HTERT RPE-1 (cell line): ENCODE measurements around the gene SERPIND1.
"Not testable (repeated sequence)": the region's sequence is repeated elsewhere in the genome, so short reads cannot be mapped to it uniquely, and the experiment has no call there.

Source experiments
- in situ Hi-C: fragments of 300-500 bp; cut with MboI; formaldehyde crosslinking; loops from 4 replicates; pipeline ENCODE4 v1.14.3; 2020; ENCODE audit warnings: low sequenced_read_pairs

Gene SERPIND1

GRCh38 chr22:20811171-20811570 lies 37.3 kb downstream of the SERPIND1 start:
- in situ Hi-C loops: no loop called here

- in situ Hi-C loops: no loop called here
Measured at GRCh38 chr22:20811971-20812660, 38.2 kb downstream of the SERPIND1 start.

- in situ Hi-C loops: no loop called here
Measured at GRCh38 chr22:20813056-20813455, 39.1 kb downstream of the SERPIND1 start.

- in situ Hi-C loops: no loop called here
Measured at GRCh38 chr22:20814221-20814808, 40.4 kb downstream of the SERPIND1 start.

- in situ Hi-C loops: no loop called here
Measured at GRCh38 chr22:20815477-20816050, 41.7 kb downstream of the SERPIND1 start.

- in situ Hi-C loops: no loop called here
Measured at GRCh38 chr22:20816559-20816958, 42.6 kb downstream of the SERPIND1 start.

GRCh38 chr22:20818471-20818870 lies 44.6 kb downstream of the SERPIND1 start:
- in situ Hi-C loops: no loop called here

GRCh38 chr22:20819471-20819870 lies 45.6 kb downstream of the SERPIND1 start:
- in situ Hi-C loops: no loop called here

GRCh38 chr22:20821717-20822239 lies 47.9 kb downstream of the SERPIND1 start:
- in situ Hi-C loops: not testable (repeated sequence)

- in situ Hi-C loops: no loop called here
Measured at GRCh38 chr22:20822240-20822639, 48.3 kb downstream of the SERPIND1 start.

GRCh38 chr22:20823264-20823663 lies 49.4 kb downstream of the SERPIND1 start:
- in situ Hi-C loops: no loop called here

- in situ Hi-C loops: not testable (repeated sequence)
Measured at GRCh38 chr22:20825216-20825615, 51.3 kb downstream of the SERPIND1 start.

GRCh38 chr22:20825624-20826023 lies 51.7 kb downstream of the SERPIND1 start:
- in situ Hi-C loops: no loop called here

- in situ Hi-C loops: not testable (repeated sequence)
Measured at GRCh38 chr22:20826373-20827152, 52.6 kb downstream of the SERPIND1 start.

- in situ Hi-C loops: no loop called here
Measured at GRCh38 chr22:20829491-20830134, 55.7 kb downstream of the SERPIND1 start.

GRCh38 chr22:20833225-20833665 lies 59.3 kb downstream of the SERPIND1 start:
- in situ Hi-C loops: no loop called here

- in situ Hi-C loops: no loop called here
Measured at GRCh38 chr22:20834206-20834605, 60.3 kb downstream of the SERPIND1 start.

- in situ Hi-C loops: no loop called here
Measured at GRCh38 chr22:20834725-20835124, 60.8 kb downstream of the SERPIND1 start.
